PC-9 (cell line): ENCODE data around the gene HESX1. TPM values are rescaled to one million over a fixed set of nuclear protein-coding genes. Genes with fewer than 3 reads are reported as not detected.

Experiments used
- BruUV-seq: library from RNA; stranded (reverse); fragments of 400-500 nt; replicated peaks from 2 replicates; lab custom pipeline; 2021; lab: Mats Ljungman, UMichigan
- CTCF ChIA-PET: fragments of 300-600 bp; sonication (Branson Sonifier 250); formaldehyde crosslinking; loops from one replicate; lab custom pipeline; 2022; ENCODE audit warnings: antibody characterized with exemption; lab: Charles Lee
- POLR2A ChIA-PET: fragments of 300-600 bp; sonication (Branson Sonifier 250); formaldehyde crosslinking; loops from one replicate; lab custom pipeline; 2022; ENCODE audit warnings: antibody characterized with exemption; ENCODE audit not compliant: unreplicated experiment; lab: Charles Lee
- DNase-seq, 2 experiments: peaks; one replicate each; pipeline versions ENCODE4 v3.0.0 to v3.0.0-alpha.2; 2015 to 2022; ENCODE audit warnings: mixed read lengths in 1 of 2
- H2AFZ ChIP-seq: fragments of 200-600 bp; sonication (generic); 2 replicates; pipeline ENCODE4 v1.8.1; 2017; ENCODE audit warnings: antibody characterized with exemption
- H3F3A ChIP-seq: fragments of 200-600 bp; sonication (generic); 2 replicates; pipeline ENCODE4 v1.8.1; 2017; ENCODE audit warnings: antibody characterized with exemption, mild to moderate bottlenecking, low read depth; ENCODE audit not compliant: insufficient read depth
- H3K27ac ChIP-seq: fragments of 200-600 bp; sonication (generic); 2 replicates; pipeline ENCODE4 v1.6.1; 2016; ENCODE audit warnings: mixed run types
- H3K27me3 ChIP-seq: fragments of 200-600 bp; sonication (generic); 2 replicates; pipeline ENCODE4 v1.6.1; 2016; ENCODE audit warnings: low read depth, mixed run types; ENCODE audit not compliant: insufficient read depth
- H3K36me3 ChIP-seq: fragments of 200-600 bp; sonication (generic); 2 replicates; pipeline ENCODE4 v1.6.1; 2016; ENCODE audit warnings: low read depth, mixed run types
- H3K4me1 ChIP-seq: fragments of 200-600 bp; sonication (generic); replicated peaks from 2 replicates; pipeline ENCODE4 v1.6.1; 2016; ENCODE audit warnings: mixed run types; ENCODE audit not compliant: insufficient read depth
- H3K4me2 ChIP-seq: fragments of 200-600 bp; sonication (generic); 2 replicates; pipeline ENCODE4 v1.6.1; 2017; ENCODE audit warnings: mixed run types
- H3K4me3 ChIP-seq: fragments of 200-600 bp; sonication (generic); 2 replicates; pipeline ENCODE4 v1.6.1; 2016; ENCODE audit warnings: mixed run types
- H3K79me2 ChIP-seq: fragments of 200-600 bp; sonication (generic); 2 replicates; pipeline ENCODE4 v1.6.1; 2017; ENCODE audit warnings: low read depth, mixed run types
- H3K9me2 ChIP-seq: fragments of 200-600 bp; sonication (generic); 2 replicates; pipeline ENCODE4 v1.8.1; 2017; ENCODE audit warnings: mild to moderate bottlenecking; ENCODE audit not compliant: insufficient read depth
- H3K9me3 ChIP-seq: fragments of 200-600 bp; sonication (generic); 2 replicates; pipeline ENCODE4 v1.8.1; 2016; ENCODE audit warnings: low read depth; ENCODE audit not compliant: insufficient read depth
- H4K20me1 ChIP-seq: fragments of 200-600 bp; sonication (generic); 2 replicates; pipeline ENCODE4 v1.8.1; 2017; ENCODE audit not compliant: insufficient read depth
- CTCF ChIP-seq: fragments of 200-600 bp; sonication (generic); conservative IDR thresholded peaks from 2 replicates; pipeline ENCODE4 v1.6.1; 2017; ENCODE audit warnings: mixed run types, antibody characterized with exemption, mild to moderate bottlenecking, moderate library complexity
- EZH2 ChIP-seq: fragments of 200-600 bp; sonication (generic); IDR thresholded peaks from 2 replicates; pipeline ENCODE4 v1.8.0; 2017; ENCODE audit warnings: antibody characterized with exemption, low read depth
- intact Hi-C: fragments of 100-400 bp; cut with micrococcal nuclease; formaldehyde crosslinking; loops from one replicate; pipeline ENCODE4 v1.10.0; 2022; ENCODE audit not compliant: unreplicated experiment
- total RNA-seq: library from RNA; stranded (reverse); gene quantifications from 2 replicates; pipeline ENCODE4 v1.2.3, GENCODE V29; 2021

The HESX1 gene
- total RNA-seq, 1 experiment from 2014 or later: 4.4 TPM

GRCh38 chr3:57227204-57227929 is 27.6 kb upstream of the HESX1 start, which contains the start of gene APPL1:
TSS of gene APPL1 (plus strand) at chr3:57227729. CDS start at chr3:57227884, 155 bp downstream.
- peak within 1 kb of the TSS; percentile 80 for H2AFZ ChIP-seq
- peak; percentile 78 to 97 for DNase-seq
- no peak for TF ChIP-seq EZH2
- TF ChIP-seq CTCF: no peak
- CTCF ChIA-PET: interaction anchor here (0.6 kb wide), 1 partner anchor 9 kb away, joined by 13 read pairs; no protein-coding TSS in a partner anchor
- peaks cover 24% of the 10 kb centered on the region for H3F3A ChIP-seq
- POLR2A ChIA-PET: no interaction called here
- H3K4me3 ChIP-seq: peak within 1 kb of the TSS; percentile 66
- peaks cover 36% of the 10 kb centered on the region for H3K79me2 ChIP-seq
- intact Hi-C loops: loop anchor here (10.0 kb wide), 2 partner anchors 123 to 223 kb away; no protein-coding TSS in a partner anchor
- H3K27me3 ChIP-seq: no peaks in the 10 kb centered on the region
- BruUV-seq: TSS peak; percentile 87
- peak within 1 kb of the TSS; percentile 57 for H3K27ac ChIP-seq
- H3K4me2 ChIP-seq: peak within 1 kb of the TSS; percentile 84
- H3K9me2 ChIP-seq: no peaks in the 10 kb centered on the region
- no peaks in the 10 kb centered on the region for H3K9me3 ChIP-seq
- H3K4me1 ChIP-seq: peaks cover 27% of the 10 kb centered on the region
- peaks cover 23% of the 10 kb centered on the region for H4K20me1 ChIP-seq
- H3K36me3 ChIP-seq: no peaks in the 10 kb centered on the region

GRCh38 chr3:57226176-57226575 is 26.4 kb upstream of the HESX1 start:
- no peaks in the 10 kb centered on the region for H3K36me3 ChIP-seq
- no TSS peak for BruUV-seq
- TF ChIP-seq EZH2: no peak
- no peak for TF ChIP-seq CTCF
- H2AFZ ChIP-seq: no peak overlapping the region
- no peaks in the 10 kb centered on the region for H3K9me3 ChIP-seq
- H3K4me1 ChIP-seq: peaks cover 27% of the 10 kb centered on the region
- peaks cover 23% of the 10 kb centered on the region for H4K20me1 ChIP-seq
- DNase-seq: no peak
- intact Hi-C loops: loop anchor here (10.0 kb wide), 2 partner anchors 121 to 221 kb away; no protein-coding TSS in a partner anchor
- H3K27ac ChIP-seq: 0 out of 2 replicates have a peak overlapping the region, but pooled peaks have one; percentile 6
- H3K9me2 ChIP-seq: no peaks in the 10 kb centered on the region
- no peak overlapping the region for H3K4me3 ChIP-seq
- H3F3A ChIP-seq: peaks cover 24% of the 10 kb centered on the region
- no peaks in the 10 kb centered on the region for H3K27me3 ChIP-seq
- ChIA-PET POLR2A (no interaction called here), CTCF (no interaction called here)
- peak overlapping the region; percentile 84 for H3K4me2 ChIP-seq
- peaks cover 24% of the 10 kb centered on the region for H3K79me2 ChIP-seq

GRCh38 chr3:57224856-57225255 is 25.1 kb upstream of the HESX1 start:
- no peak overlapping the region for H2AFZ ChIP-seq
- H3K4me2 ChIP-seq: no peak overlapping the region
- ChIA-PET CTCF (no interaction called here), POLR2A (no interaction called here)
- peaks cover 16% of the 10 kb centered on the region for H3K79me2 ChIP-seq
- no peaks in the 10 kb centered on the region for H3K9me2 ChIP-seq
- peaks cover 13% of the 10 kb centered on the region for H4K20me1 ChIP-seq
- H3K9me3 ChIP-seq: no peaks in the 10 kb centered on the region
- no peak overlapping the region for H3K27ac ChIP-seq
- DNase-seq: no peak
- H3K4me1 ChIP-seq: peaks cover 22% of the 10 kb centered on the region
- no peaks in the 10 kb centered on the region for H3K27me3 ChIP-seq
- peaks cover 24% of the 10 kb centered on the region for H3F3A ChIP-seq
- BruUV-seq: no TSS peak
- intact Hi-C loops: loop anchor here (10.0 kb wide), 2 partner anchors 120 to 220 kb away; no protein-coding TSS in a partner anchor
- H3K4me3 ChIP-seq: no peak overlapping the region
- H3K36me3 ChIP-seq: no peaks in the 10 kb centered on the region
- TF ChIP-seq EZH2: no peak
- TF ChIP-seq CTCF: no peak
